AG09309 (cell line): ENCODE measurements around the gene BAAT.

Source experiments
- DNase-seq: peaks from one replicate; pipeline ENCODE4 v3.0.0-alpha.2; 2010; ENCODE audit warnings: low read depth
- H3K4me3 ChIP-seq: 2 replicates; pipeline ENCODE4 v1.5.1; 2011; ENCODE audit warnings: mild to moderate bottlenecking, low read depth, low read length, moderate library complexity; ENCODE audit not compliant: control insufficient read depth
- TF ChIP-seq, protein P1 (sequence below): IDR thresholded peaks from 2 replicates; pipeline ENCODE4 v1.5.1; 2011; ENCODE audit warnings: mild to moderate bottlenecking, low read depth, low read length, inconsistent platforms; ENCODE audit not compliant: insufficient read depth, control insufficient read depth; ENCODE audit errors: missing control alignments

The BAAT gene

DNA sequence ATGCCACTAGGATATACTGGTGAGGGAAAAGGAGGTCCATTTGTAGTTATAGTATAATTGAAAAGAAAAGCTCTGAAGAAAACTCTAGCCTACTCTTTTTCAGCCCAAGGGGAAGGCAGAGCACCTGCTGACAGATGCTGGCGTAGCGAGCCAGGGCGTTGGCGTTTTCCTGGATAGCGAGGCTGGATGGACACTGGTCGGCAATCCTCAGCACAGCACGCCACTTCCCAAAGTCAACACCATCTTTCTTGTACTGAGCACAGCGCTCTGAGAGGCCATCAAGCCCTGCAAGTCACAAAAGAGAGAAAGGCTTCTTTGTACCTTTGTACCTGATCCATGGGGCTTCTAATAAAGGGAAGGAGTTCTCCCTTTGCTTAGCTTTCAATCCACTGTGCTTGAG, 42.6 kb upstream of the BAAT start:
- DNase-seq = no peak
- TF ChIP-seq, protein P1, sequence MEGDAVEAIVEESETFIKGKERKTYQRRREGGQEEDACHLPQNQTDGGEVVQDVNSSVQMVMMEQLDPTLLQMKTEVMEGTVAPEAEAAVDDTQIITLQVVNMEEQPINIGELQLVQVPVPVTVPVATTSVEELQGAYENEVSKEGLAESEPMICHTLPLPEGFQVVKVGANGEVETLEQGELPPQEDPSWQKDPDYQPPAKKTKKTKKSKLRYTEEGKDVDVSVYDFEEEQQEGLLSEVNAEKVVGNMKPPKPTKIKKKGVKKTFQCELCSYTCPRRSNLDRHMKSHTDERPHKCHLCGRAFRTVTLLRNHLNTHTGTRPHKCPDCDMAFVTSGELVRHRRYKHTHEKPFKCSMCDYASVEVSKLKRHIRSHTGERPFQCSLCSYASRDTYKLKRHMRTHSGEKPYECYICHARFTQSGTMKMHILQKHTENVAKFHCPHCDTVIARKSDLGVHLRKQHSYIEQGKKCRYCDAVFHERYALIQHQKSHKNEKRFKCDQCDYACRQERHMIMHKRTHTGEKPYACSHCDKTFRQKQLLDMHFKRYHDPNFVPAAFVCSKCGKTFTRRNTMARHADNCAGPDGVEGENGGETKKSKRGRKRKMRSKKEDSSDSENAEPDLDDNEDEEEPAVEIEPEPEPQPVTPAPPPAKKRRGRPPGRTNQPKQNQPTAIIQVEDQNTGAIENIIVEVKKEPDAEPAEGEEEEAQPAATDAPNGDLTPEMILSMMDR = no peak
- no peak overlapping the region for H3K4me3 ChIP-seq

DNA sequence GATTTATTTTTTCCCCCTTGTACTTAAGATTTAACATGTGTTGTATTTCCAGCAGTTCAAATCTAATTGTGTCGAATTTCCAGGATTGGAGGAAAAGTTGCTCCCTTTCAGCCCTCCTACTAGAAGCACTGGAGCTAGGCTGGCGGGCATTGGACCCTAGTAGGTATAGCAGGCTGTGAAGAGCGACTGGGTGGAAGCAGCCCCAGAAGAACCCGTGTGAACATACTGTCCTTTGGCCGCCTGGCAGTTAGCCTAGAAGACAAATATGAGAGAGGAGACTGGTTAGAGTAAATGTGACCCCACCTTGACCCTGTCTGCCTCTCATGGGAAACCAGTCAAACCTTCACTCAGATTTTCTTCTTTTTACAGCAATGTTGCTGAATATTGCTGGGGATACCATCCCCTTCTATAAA, 36.9 kb upstream of the BAAT start:
- no peak for DNase-seq
- no peak overlapping the region for H3K4me3 ChIP-seq
- TF ChIP-seq, protein P1 = no peak

DNA sequence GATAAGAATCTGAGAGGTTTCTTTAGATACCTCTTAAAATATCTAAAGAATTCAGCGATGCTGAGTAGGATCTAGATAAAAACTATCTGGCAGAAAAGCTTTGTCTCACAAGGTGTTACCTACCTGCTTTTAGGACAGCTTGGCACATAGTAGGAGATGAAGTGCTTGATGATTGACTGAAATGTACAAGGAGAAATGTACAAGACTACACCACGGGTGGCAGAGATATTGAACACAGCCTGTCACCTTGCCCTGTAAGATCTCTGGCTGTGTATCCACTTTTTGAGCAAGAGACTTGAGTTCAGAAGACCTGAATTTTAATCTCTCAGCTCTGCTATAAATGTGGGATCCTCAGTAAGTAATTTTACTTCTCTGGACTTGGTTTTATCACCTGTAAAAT, 35.1 kb upstream of the BAAT start:
- DNase-seq = no peak
- TF ChIP-seq, protein P1 = no peak
- H3K4me3 ChIP-seq = no peak overlapping the region

DNA sequence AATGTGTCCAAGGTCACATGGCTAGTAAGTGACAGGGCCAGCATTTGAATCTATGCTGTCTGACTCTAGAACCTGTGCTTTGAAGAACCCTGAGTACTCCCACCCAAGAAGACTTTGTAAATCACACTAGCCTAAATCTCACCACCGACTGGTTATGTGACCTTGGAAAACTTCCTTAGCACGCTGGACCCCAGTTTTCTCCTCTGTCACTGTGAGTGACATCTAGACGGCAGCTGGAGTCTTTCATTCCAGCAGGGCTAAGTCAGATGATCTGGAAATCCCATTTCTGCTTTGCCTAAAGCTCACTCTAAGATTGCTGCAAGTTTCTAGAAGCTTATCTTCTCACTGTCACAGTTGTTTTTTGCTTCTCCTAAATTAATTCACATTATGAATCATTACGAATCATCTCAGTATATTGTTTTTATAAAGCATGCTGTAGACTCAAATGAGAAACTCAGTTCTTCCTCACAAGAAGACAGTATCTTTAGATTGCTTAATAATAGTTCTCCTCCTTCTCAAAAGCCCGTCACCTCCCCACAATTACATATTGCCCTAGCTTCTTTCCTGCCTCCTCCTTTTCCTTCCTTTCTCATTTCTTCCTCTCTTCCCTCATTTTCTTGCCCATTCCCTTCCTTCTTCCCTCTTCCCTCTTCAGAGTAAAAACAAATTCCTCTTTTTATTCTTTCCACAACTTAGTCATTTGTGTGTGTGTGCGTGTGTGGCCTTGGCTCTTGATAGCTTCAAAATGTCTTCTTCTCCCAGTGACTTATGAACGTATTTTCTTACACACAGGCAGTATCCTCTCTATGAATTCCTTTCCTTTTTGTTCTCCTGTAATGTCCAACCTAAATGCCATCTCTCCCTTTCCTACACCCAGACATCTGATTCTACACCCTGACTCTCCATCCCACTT, 34.0 kb upstream of the BAAT start:
- DNase-seq = no peak
- TF ChIP-seq, protein P1 = no peak

DNA sequence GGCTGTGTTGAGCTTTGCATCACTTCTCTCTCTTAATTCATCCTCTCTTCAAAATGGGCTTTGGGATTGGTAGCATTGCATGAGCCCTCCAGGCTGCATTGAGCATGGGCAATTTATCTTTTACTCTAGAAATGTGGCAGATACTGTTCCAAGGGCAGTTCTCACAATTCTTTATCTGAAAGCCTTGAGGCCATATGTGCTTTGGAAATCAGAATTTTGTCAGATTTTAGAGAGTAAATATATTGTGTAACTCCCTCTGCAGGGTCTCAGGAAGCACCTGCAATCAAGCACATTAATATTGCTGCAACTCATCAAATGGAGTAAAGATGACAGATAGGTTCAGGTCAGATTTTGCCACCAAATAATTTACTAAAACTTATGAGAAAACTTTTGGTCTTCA, 33.2 kb upstream of the BAAT start:
- DNase-seq = no peak
- H3K4me3 ChIP-seq = no peak overlapping the region
- TF ChIP-seq, protein P1 = no peak

More for the DNA sequence above, 34.0 kb upstream of the BAAT start:
- no peak overlapping the region for H3K4me3 ChIP-seq

DNA sequence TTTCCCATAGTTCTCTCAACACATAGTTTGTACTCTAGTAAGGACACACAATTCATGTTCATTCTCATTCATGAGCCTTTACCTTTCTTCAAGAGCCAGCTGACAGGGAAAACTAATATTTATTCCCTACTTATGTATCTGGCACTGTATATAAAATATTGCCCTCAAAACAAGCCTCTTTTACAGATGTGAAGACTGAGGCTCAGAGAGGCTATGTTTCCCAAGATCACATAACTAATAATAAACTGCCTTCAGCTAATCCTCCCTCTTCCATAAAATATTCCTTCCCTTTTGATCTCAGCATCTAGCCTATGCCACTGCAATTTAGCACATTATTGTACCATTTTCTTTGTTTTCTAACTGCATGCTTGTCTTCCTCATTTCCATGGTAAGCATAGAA, 32.6 kb upstream of the BAAT start:
- no peak overlapping the region for H3K4me3 ChIP-seq
- TF ChIP-seq, protein P1 = no peak
- DNase-seq = no peak
